Testis (tissue), 2 donors: Measurements from ENCODE around the gene MRPL21.

Experiments used
- POLR2A ChIP-seq: fragments of 450-650 bp; IDR thresholded peaks from one replicate; pipeline ENCODE4 v1.6.1; 2017; ENCODE audit warnings: antibody characterized with exemption, mild to moderate bottlenecking, moderate library complexity
- TF ChIP-seq, protein P1 (sequence below), 3 experiments: fragments of 450-650 bp in 2 of 3; fragments of 200-600 bp in 1 of 3; sonication (generic) in 1 of 3; IDR thresholded peaks; one replicate each; pipeline ENCODE4 v1.5.1; 2016 to 2019; ENCODE audit warnings: antibody characterized with exemption in 3 of 3, mild to moderate bottlenecking in 2 of 3, moderate library complexity in 1 of 3

- TF ChIP-seq, protein P1, sequence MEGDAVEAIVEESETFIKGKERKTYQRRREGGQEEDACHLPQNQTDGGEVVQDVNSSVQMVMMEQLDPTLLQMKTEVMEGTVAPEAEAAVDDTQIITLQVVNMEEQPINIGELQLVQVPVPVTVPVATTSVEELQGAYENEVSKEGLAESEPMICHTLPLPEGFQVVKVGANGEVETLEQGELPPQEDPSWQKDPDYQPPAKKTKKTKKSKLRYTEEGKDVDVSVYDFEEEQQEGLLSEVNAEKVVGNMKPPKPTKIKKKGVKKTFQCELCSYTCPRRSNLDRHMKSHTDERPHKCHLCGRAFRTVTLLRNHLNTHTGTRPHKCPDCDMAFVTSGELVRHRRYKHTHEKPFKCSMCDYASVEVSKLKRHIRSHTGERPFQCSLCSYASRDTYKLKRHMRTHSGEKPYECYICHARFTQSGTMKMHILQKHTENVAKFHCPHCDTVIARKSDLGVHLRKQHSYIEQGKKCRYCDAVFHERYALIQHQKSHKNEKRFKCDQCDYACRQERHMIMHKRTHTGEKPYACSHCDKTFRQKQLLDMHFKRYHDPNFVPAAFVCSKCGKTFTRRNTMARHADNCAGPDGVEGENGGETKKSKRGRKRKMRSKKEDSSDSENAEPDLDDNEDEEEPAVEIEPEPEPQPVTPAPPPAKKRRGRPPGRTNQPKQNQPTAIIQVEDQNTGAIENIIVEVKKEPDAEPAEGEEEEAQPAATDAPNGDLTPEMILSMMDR (IDR thresholded peaks at IDR 0.05): no peak
- no peak for TF ChIP-seq POLR2A
These were observed 27.6 kb upstream of the MRPL21 start for GRCh38 chr11:68930991-68931855.
